Pancreas (tissue), 10 donors: ENCODE measurements around the gene SYCP2. TPM values are rescaled to one million over a fixed set of nuclear protein-coding genes. Genes with fewer than 3 reads are reported as not detected.

Experiments
- ATAC-seq, 4 donors: fragments of 200-7000 bp; cut with Tn5 transposase; one replicate each; pipeline versions ENCODE4 v1.8.0 to v1.9.1; 2020; ENCODE audit warnings: mild to moderate bottlenecking in 4 of 4, moderate library complexity in 4 of 4
- DNase-seq, 6 donors: peaks; one replicate each; pipeline ENCODE4 v3.0.0-alpha.2; 2020
- FAIRE-seq: peaks from 2 replicates; lab custom pipeline; 2012; peaks lifted over from hg19 to GRCh38; lab: Jason Lieb, UNC
- H3K27ac ChIP-seq, 4 donors: fragments of 200-600 bp; sonication (generic); 1 replicate in 3 of 4; 2 replicates in 1 of 4; pipeline versions ENCODE4 v1.5.0 to v1.8.0; 2020
- H3K27me3 ChIP-seq, 4 donors: fragments of 200-600 bp; one replicate each; pipeline ENCODE4 v1.8.0; 2021
- H3K36me3 ChIP-seq, 3 donors: fragments of 200-600 bp; sonication (generic) in 1 of 3; one replicate each; pipeline versions ENCODE4 v1.5.0 to v1.8.0; 2020 to 2021
- H3K4me1 ChIP-seq, 3 donors: fragments of 200-600 bp; one replicate each; pipeline ENCODE4 v1.8.0; 2021
- H3K4me3 ChIP-seq, 4 donors: fragments of 200-600 bp; sonication (generic) in 2 of 4; one replicate each; pipeline versions ENCODE4 v1.5.0 to v1.8.0; 2020 to 2021
- H3K9me3 ChIP-seq, 4 donors: fragments of 200-600 bp; one replicate each; pipeline ENCODE4 v1.8.0; 2021
- WGBS, 2 donors: extraction: QIAGEN DNeasy Blood & Tissue Kit; methylation state at CpG; one replicate each; pipeline ENCODE4 v1.1.7; 2013; 5-methylcytosine and 5-hydroxymethylcytosine counted together
- intact Hi-C, 3 donors: fragments of 100-400 bp; cut with DNase I; formaldehyde crosslinking; loops; one replicate each; pipeline versions ENCODE4 v1.11.1 to v1.14.2; 2022
- polyA plus RNA-seq, 2 donors: library from polyadenylated mRNA; stranded (reverse); fragments of 200-250 nt; gene quantifications; one replicate each; pipeline ENCODE4 v1.2.3, GENCODE V29; 2013
- total RNA-seq, 6 donors: library from RNA; stranded (reverse); fragmentation: NEBNext Ultra II Directional in 4 of 6; extraction: Animal tissue kit (Norgen Biotek cat#: 25700) in 4 of 6; gene quantifications; one replicate each; pipeline versions ENCODE4 v1.2.1 to v1.2.4, GENCODE V29; 2021 to 2023
- TF ChIP-seq, protein P1 (sequence below), 4 donors: fragments of 200-600 bp; sonication (generic) in 3 of 4; IDR thresholded peaks; one replicate each; pipeline versions ENCODE4 v1.5.0 to v1.8.0; 2021; ENCODE audit warnings: antibody characterized with exemption in 4 of 4
- donor health status: healthy with polysubstance abuse.
- donor health status: DM: no; HTN: no; CAD: no; lungs with moderate emphysema.
- donor health status: DM: no; HTN: no; CAD: no.
- donor health status: control.
- donor health status: control.
- donor health status: Bipolar disorder and iron deficiency.
- donor health status: DM: yes; HTN: yes; CAD: no.
- donor health status: DM: no; HTN: no; CAD: no.
- donor health status: DM: no; HTN: no; CAD: no.
- donor health status: DM: yes; HTN: yes; CAD: no.

Gene SYCP2
- 1 to 10 TPM; 1.3 to 4.7 (median 2.5) TPM for total RNA-seq
- 1 to 10 TPM; 4.0 to 4.4 TPM for polyA plus RNA-seq

GRCh38 chr20:59933296-59933848, at the start of gene SYCP2:
SYCP2 (minus strand) TSS chr20:59933637; CDS start chr20:59922413, 11,224 bp downstream.
- Histone ChIP-seq H3K4me1 (peaks cover 2 to 30% (median 16%) of the 10 kb centered on the region in 3 donors), H3K36me3 (no peaks in the 10 kb centered on the region), H3K4me3 (peak within 1 kb of the TSS; percentile 63 to 97 (median 72)), H3K27ac (peak within 1 kb of the TSS; percentile 25 to 74 (median 62)), H3K9me3 (no peaks in the 10 kb centered on the region), H3K27me3 (no peaks in the 10 kb centered on the region)
- 17 to 18% methylated on average over 54 to 65 of the region's 65 CpGs for WGBS, 2 donors
- FAIRE-seq = no peak
- peak; percentile 82 to 87 (median 86) for ATAC-seq
- intact Hi-C loops = no loop called here
- DNase-seq = peak; percentile 63 to 88 (median 72)
- TF ChIP-seq, protein P1, sequence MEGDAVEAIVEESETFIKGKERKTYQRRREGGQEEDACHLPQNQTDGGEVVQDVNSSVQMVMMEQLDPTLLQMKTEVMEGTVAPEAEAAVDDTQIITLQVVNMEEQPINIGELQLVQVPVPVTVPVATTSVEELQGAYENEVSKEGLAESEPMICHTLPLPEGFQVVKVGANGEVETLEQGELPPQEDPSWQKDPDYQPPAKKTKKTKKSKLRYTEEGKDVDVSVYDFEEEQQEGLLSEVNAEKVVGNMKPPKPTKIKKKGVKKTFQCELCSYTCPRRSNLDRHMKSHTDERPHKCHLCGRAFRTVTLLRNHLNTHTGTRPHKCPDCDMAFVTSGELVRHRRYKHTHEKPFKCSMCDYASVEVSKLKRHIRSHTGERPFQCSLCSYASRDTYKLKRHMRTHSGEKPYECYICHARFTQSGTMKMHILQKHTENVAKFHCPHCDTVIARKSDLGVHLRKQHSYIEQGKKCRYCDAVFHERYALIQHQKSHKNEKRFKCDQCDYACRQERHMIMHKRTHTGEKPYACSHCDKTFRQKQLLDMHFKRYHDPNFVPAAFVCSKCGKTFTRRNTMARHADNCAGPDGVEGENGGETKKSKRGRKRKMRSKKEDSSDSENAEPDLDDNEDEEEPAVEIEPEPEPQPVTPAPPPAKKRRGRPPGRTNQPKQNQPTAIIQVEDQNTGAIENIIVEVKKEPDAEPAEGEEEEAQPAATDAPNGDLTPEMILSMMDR (IDR thresholded peaks at IDR 0.05) = no peak

DNA sequence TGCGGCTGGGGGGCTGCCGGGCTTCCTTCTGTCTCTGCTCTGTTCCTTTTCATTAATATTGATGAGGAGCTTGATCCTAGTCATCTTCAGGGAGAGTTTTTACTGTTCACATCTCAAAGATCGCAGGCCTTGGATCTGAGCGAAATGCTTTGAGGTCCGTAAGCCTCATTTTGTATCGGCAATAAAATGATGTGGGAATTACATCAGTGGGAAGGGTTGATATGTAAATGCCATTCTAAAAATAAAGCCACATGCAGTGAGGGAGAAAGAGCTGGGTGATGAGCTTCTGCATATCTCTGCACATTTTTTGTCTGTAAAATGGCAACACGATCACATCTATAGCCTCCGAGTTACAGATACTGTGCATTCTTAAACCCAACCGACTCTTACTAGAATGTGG, 49.6 kb upstream of the SYCP2 start:
- ATAC-seq (no peak), DNase-seq (no peak), FAIRE-seq (no peak)
- no peaks in the 10 kb centered on the region for H3K27me3 ChIP-seq
- intact Hi-C loops = no loop called here
- no peak overlapping the region for H3K27ac ChIP-seq
- H3K4me1 ChIP-seq = no peaks in the 10 kb centered on the region
- no peaks in the 10 kb centered on the region for H3K36me3 ChIP-seq
- no peaks in the 10 kb centered on the region for H3K9me3 ChIP-seq
- H3K4me3 ChIP-seq = no peak overlapping the region
- WGBS, 2 donors = 93% methylated on average over 9 of the region's 9 CpGs
- TF ChIP-seq, protein P1 (IDR thresholded peaks at IDR 0.05) = no peak

DNA sequence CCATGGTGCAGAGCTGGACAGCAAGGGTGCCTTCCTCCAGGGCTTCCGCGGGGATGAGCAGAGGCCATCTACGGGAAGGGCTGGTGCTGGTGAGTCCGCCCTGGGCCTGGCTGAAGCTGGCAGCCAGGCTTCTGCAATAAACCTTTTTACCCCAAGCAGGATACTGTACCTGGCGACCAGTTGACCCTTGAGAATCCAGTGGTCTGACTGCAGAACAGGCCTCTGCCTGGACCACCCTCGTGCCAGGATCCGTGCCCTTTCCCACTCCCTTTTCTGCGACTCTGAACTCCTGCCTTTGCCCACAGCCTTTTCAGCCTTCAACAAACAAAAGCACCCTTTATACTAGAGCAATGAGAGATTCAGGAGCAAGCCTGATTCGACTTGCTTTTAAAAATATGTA, 43.6 kb upstream of the SYCP2 start:
- DNase-seq = no peak
- Histone ChIP-seq H3K36me3 (no peaks in the 10 kb centered on the region), H3K4me3 (no peak overlapping the region), H3K27ac (no peak overlapping the region), H3K9me3 (no peaks in the 10 kb centered on the region), H3K4me1 (no peaks in the 10 kb centered on the region), H3K27me3 (no peaks in the 10 kb centered on the region)
- intact Hi-C loops = no loop called here
- no peak for ATAC-seq
- no peak for FAIRE-seq
- TF ChIP-seq, protein P1 (IDR thresholded peaks at IDR 0.05) = no peak
- WGBS, 2 donors = 88 to 96% methylated on average over 9 of the region's 9 CpGs

- intact Hi-C loops = no loop called here
- Histone ChIP-seq H3K36me3 (no peaks in the 10 kb centered on the region), H3K4me1 (no peaks in the 10 kb centered on the region), H3K9me3 (no peaks in the 10 kb centered on the region), H3K4me3 (no peak overlapping the region), H3K27me3 (no peaks in the 10 kb centered on the region), H3K27ac (no peak overlapping the region)
- no peak for DNase-seq
- 86 to 91% methylated on average over 6 of the region's 6 CpGs for WGBS, 2 donors
- no peak for FAIRE-seq
- no peak for ATAC-seq
- TF ChIP-seq, protein P1 (IDR thresholded peaks at IDR 0.05) = no peak
Measured at GRCh38 chr20:59976156-59976782, 42.8 kb upstream of the SYCP2 start.
